BE2C (cell line): ENCODE results near the gene MICU1.

Experiments
- DNase-seq: peaks from one replicate; pipeline ENCODE4 v3.0.0-alpha.2; 2020
- H3K27me3 ChIP-seq: fragments of 250-450 bp; sonication (Bioruptor Pico); 2 replicates; pipeline ENCODE4 v1.5.1; 2020; ENCODE audit warnings: mild to moderate bottlenecking
- H3K36me3 ChIP-seq: fragments of 250-450 bp; sonication (Bioruptor Pico); 2 replicates; pipeline ENCODE4 v1.5.1; 2020; ENCODE audit warnings: mild to moderate bottlenecking
- H3K4me1 ChIP-seq: fragments of 250-450 bp; sonication (Bioruptor Pico); 2 replicates; pipeline ENCODE4 v1.5.1; 2020
- H3K4me3 ChIP-seq: 2 replicates; pipeline ENCODE4 v1.5.1; 2011; ENCODE audit warnings: low read depth, low read length
- H3K9me3 ChIP-seq: fragments of 250-450 bp; sonication (Bioruptor Pico); 2 replicates; pipeline ENCODE4 v1.5.1; 2020
- CTCF ChIP-seq: IDR thresholded peaks from 2 replicates; pipeline ENCODE4 v1.5.1; 2012; ENCODE audit warnings: mild to moderate bottlenecking, low read depth, low read length

The MICU1 gene

GRCh38 chr10:72601144-72601543, 24.7 kb downstream of the MICU1 start:
- Histone ChIP-seq H3K4me3 (no peak overlapping the region), H3K4me1 (peaks cover 16% of the 10 kb centered on the region), H3K27me3 (no peaks in the 10 kb centered on the region), H3K9me3 (no peaks in the 10 kb centered on the region), H3K36me3 (no peaks in the 10 kb centered on the region)
- TF ChIP-seq CTCF, result no peak
- DNase-seq, result no peak

- DNase-seq, result peak; percentile 21
- no peak overlapping the region for H3K4me3 ChIP-seq
- H3K9me3 ChIP-seq, result no peaks in the 10 kb centered on the region
- no peaks in the 10 kb centered on the region for H3K27me3 ChIP-seq
- no peak for TF ChIP-seq CTCF
- no peaks in the 10 kb centered on the region for H3K36me3 ChIP-seq
- H3K4me1 ChIP-seq, result peaks cover 16% of the 10 kb centered on the region
These were observed 26.8 kb downstream of the MICU1 start for GRCh38 chr10:72598769-72599701.

GRCh38 chr10:72597897-72598296, 28.0 kb downstream of the MICU1 start:
- no peaks in the 10 kb centered on the region for H3K27me3 ChIP-seq
- no peaks in the 10 kb centered on the region for H3K36me3 ChIP-seq
- peaks cover 16% of the 10 kb centered on the region for H3K4me1 ChIP-seq
- no peak overlapping the region for H3K4me3 ChIP-seq
- H3K9me3 ChIP-seq, result no peaks in the 10 kb centered on the region
- DNase-seq, result no peak
- TF ChIP-seq CTCF, result no peak

GRCh38 chr10:72595436-72595835, 30.4 kb downstream of the MICU1 start:
- Histone ChIP-seq H3K4me1 (peaks cover 12% of the 10 kb centered on the region), H3K4me3 (no peak overlapping the region), H3K36me3 (no peaks in the 10 kb centered on the region), H3K27me3 (no peaks in the 10 kb centered on the region), H3K9me3 (no peaks in the 10 kb centered on the region)
- DNase-seq, result no peak
- TF ChIP-seq CTCF, result no peak

- no peaks in the 10 kb centered on the region for H3K27me3 ChIP-seq
- H3K9me3 ChIP-seq, result no peaks in the 10 kb centered on the region
- no peak overlapping the region for H3K4me3 ChIP-seq
- H3K36me3 ChIP-seq, result no peaks in the 10 kb centered on the region
- DNase-seq, result no peak
- no peak for TF ChIP-seq CTCF
- peaks cover 4% of the 10 kb centered on the region for H3K4me1 ChIP-seq
These were observed 31.9 kb downstream of the MICU1 start for GRCh38 chr10:72593963-72594362.

- H3K27me3 ChIP-seq, result no peaks in the 10 kb centered on the region
- H3K4me3 ChIP-seq, result no peak overlapping the region
- no peaks in the 10 kb centered on the region for H3K9me3 ChIP-seq
- no peak for TF ChIP-seq CTCF
- H3K36me3 ChIP-seq, result no peaks in the 10 kb centered on the region
- no peaks in the 10 kb centered on the region for H3K4me1 ChIP-seq
- DNase-seq, result no peak
These were observed 37.6 kb downstream of the MICU1 start for GRCh38 chr10:72588266-72588665.
